ENCODE results near the gene FAM81A.

DNA sequence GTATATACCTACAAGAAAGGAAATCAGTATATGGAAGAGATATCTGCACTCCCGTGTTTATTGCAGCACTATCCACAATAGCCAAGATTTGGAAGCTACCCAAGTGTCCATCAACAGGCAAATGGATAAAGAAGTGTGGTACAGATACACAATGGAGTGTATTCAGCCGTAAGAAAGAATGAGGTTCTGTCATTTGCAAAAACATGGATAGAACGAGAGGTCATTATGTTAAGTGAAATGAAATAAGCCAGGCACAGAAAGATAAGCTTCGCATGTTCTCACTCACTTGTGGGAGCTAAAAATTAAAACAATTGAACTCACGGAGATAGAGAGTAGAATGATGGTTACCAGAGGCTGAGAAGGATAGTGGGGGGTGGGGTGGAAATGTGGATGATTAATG is 53.1 kb downstream of the FAM81A start:
- TF ChIP-seq, protein P1, sequence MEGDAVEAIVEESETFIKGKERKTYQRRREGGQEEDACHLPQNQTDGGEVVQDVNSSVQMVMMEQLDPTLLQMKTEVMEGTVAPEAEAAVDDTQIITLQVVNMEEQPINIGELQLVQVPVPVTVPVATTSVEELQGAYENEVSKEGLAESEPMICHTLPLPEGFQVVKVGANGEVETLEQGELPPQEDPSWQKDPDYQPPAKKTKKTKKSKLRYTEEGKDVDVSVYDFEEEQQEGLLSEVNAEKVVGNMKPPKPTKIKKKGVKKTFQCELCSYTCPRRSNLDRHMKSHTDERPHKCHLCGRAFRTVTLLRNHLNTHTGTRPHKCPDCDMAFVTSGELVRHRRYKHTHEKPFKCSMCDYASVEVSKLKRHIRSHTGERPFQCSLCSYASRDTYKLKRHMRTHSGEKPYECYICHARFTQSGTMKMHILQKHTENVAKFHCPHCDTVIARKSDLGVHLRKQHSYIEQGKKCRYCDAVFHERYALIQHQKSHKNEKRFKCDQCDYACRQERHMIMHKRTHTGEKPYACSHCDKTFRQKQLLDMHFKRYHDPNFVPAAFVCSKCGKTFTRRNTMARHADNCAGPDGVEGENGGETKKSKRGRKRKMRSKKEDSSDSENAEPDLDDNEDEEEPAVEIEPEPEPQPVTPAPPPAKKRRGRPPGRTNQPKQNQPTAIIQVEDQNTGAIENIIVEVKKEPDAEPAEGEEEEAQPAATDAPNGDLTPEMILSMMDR (IDR thresholded peaks at IDR 0.05; ENCODE audit: poor library complexity, severe bottlenecking), result no peak
- no peak for TF ChIP-seq EZH2 (IDR thresholded peaks at IDR 0.05; ENCODE audit: borderline replicate concordance, insufficient read depth, low read length, poor library complexity, severe bottlenecking)
- no peak for TF ChIP-seq POLR2AphosphoS5 (IDR thresholded peaks at IDR 0.05)
- no peak for TF ChIP-seq RAD21 (conservative IDR thresholded peaks at IDR 0.05)
- no peak for TF ChIP-seq TAF1 (IDR thresholded peaks at IDR 0.05; ENCODE audit: low read depth)
- TF ChIP-seq EP300 (conservative IDR thresholded peaks at IDR 0.05; ENCODE audit: poor library complexity, severe bottlenecking), result no peak
